HL-60 (cell line): ENCODE data around the gene NCOA3.

Source experiments
- TF ChIP-seq, protein P1 (sequence below): IDR thresholded peaks from one replicate; pipeline ENCODE4 v1.5.1; 2011; ENCODE audit warnings: low read length, control low read depth, inconsistent platforms; ENCODE audit not compliant: insufficient read depth
- TF ChIP-seq, protein P2 (sequence below): IDR thresholded peaks from 2 replicates; pipeline ENCODE4 v1.6.1; 2012; ENCODE audit warnings: low read depth; ENCODE audit not compliant: insufficient replicate concordance

DNA sequence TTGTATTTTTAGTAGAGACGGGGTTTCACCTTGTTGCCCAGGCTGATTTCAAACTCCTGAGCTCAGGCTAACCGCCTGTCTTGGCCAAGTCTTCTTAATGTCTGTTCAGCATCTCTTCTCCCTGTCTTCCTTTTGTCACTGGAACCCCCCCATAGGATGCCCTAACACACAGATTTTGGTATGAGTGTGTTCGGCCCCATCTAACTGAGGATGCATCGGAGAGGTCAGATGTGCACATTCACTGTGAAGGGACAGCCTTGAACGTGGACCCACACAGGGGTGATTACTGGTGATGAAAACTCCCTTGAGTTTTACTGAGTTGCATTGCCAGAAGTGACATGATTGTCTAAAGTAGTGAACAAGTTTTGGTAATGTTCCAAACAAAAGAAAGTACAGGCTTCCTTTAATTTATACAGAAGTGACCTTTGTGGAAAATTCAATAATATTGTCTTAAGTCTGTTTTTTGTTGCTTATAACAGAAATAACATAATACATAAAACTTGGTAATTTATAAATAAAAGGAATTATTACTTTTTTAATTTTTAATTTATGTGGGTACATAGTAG lies 40.5 kb upstream of the NCOA3 start:
- TF ChIP-seq, protein P1, sequence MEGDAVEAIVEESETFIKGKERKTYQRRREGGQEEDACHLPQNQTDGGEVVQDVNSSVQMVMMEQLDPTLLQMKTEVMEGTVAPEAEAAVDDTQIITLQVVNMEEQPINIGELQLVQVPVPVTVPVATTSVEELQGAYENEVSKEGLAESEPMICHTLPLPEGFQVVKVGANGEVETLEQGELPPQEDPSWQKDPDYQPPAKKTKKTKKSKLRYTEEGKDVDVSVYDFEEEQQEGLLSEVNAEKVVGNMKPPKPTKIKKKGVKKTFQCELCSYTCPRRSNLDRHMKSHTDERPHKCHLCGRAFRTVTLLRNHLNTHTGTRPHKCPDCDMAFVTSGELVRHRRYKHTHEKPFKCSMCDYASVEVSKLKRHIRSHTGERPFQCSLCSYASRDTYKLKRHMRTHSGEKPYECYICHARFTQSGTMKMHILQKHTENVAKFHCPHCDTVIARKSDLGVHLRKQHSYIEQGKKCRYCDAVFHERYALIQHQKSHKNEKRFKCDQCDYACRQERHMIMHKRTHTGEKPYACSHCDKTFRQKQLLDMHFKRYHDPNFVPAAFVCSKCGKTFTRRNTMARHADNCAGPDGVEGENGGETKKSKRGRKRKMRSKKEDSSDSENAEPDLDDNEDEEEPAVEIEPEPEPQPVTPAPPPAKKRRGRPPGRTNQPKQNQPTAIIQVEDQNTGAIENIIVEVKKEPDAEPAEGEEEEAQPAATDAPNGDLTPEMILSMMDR, result no peak
- TF ChIP-seq, protein P2, sequence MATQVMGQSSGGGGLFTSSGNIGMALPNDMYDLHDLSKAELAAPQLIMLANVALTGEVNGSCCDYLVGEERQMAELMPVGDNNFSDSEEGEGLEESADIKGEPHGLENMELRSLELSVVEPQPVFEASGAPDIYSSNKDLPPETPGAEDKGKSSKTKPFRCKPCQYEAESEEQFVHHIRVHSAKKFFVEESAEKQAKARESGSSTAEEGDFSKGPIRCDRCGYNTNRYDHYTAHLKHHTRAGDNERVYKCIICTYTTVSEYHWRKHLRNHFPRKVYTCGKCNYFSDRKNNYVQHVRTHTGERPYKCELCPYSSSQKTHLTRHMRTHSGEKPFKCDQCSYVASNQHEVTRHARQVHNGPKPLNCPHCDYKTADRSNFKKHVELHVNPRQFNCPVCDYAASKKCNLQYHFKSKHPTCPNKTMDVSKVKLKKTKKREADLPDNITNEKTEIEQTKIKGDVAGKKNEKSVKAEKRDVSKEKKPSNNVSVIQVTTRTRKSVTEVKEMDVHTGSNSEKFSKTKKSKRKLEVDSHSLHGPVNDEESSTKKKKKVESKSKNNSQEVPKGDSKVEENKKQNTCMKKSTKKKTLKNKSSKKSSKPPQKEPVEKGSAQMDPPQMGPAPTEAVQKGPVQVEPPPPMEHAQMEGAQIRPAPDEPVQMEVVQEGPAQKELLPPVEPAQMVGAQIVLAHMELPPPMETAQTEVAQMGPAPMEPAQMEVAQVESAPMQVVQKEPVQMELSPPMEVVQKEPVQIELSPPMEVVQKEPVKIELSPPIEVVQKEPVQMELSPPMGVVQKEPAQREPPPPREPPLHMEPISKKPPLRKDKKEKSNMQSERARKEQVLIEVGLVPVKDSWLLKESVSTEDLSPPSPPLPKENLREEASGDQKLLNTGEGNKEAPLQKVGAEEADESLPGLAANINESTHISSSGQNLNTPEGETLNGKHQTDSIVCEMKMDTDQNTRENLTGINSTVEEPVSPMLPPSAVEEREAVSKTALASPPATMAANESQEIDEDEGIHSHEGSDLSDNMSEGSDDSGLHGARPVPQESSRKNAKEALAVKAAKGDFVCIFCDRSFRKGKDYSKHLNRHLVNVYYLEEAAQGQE, result no peak
